ENCODE measurements around the gene ATP5F1E.
"Not testable (repeated sequence)": the region's sequence is repeated elsewhere in the genome, so short reads cannot be mapped to it uniquely, and the experiment has no call there.

Gene ATP5F1E

DNA sequence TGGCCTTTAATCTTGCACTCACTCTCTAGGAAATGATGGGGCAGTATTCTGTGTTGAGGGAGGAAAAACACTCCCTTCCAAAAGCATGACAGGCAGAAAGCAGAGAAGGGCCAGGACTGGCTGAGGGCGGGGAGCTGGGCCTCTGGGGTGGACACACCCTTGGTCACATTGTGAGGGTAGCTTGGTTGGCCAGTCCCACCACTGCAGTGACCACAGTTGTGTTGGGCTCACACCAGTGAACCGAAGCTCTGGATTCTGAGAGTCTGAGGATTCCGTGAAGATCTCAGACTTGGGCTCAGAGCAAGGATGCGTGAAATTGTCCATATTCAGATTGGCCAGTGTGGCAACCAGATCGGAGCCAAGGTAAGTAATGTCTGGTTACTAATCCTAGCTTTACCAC is 12.9 kb downstream of the ATP5F1E start, which contains the start of gene TUBB1:
TSS of gene TUBB1 (plus strand) at position 213 of the 400 bp plus-strand sequence. CDS start at position 307, 94 bp downstream.
- DNase-seq (ENCODE audit: low read depth), result no peak

- DNase-seq (ENCODE audit: low read depth), result no peak
Observed at GRCh38 chr20:59018817-59019216, 13.3 kb downstream of the ATP5F1E start.

GRCh38 chr20:59017493-59018231 is 14.5 kb downstream of the ATP5F1E start:
- DNase-seq (ENCODE audit: low read depth), result no peak

DNA sequence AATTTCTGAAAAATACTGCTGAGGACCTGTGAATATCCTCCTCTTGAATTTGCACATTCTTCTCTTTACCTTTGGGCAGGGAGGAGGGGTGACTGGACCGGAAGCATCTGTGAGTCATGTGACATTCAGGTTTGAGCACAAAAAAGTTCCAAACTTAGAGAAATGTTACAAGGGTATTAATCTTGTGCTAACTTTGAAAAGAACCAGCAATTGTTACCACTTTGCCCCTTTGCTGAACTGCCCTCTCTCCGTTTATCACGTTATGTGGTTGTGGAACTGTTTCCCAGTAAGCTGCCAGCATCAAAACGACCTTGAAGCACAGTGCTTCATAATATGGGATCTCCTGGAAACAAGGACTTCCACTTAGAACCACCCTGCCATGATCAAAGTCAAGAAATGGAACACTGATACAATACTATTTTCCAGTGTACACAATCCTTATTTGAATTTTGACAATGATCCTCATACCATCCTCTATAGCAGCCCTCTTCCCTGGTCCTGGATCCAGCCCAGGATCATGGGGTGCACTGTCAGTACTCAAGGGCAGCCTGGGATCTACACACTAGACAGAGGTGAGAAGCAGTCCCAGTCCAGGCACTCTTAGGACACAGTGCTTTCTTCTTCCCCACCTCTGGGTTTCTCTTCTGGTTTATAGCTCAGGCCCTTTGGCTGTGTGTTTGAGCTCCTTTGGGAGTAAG is 15.2 kb downstream of the ATP5F1E start:
- DNase-seq (ENCODE audit: low read depth), result no peak

DNA sequence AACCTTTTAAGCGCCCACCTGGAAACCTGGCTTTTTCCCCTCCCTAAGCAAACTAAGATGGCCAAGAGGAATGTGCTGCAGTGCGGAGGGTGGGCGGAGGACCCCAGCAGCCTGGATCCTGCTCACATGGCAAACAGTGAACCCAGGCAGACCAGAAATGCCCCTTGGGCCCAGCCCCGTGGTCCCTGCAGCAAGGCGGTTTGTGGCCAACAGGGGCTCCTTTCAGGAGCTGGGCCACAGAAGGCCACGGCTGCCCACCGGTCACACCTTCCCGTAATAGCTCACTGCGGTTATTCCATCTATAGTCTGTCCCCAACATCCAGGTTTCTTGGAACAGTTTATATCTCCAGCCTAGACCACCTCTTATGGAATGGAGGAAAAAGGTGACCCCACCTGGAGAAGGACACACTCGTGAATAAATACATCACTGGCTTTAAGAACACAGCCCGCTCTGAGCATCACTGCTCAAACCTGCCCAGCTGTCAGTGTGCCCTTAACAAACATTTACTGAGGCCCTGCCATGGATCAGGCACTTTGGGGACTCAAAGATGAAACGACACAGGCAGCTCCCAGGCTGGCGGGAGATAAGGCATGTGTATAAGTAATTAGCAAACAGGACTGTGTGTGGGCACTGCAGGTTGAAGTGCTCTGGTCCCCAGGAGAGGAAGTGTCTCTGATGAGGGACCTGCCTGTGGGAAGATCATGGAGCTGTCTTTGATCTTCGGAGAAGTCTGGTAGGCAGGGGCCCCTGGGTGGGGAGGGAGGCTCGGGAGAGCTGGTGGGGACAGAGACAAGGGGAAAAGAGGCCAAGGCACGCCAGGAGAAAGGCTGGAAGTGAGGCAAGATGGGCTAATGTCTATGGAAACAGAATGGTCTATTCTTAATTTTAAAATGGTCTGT is 16.1 kb downstream of the ATP5F1E start:
- DNase-seq (ENCODE audit: low read depth), result no peak

DNA sequence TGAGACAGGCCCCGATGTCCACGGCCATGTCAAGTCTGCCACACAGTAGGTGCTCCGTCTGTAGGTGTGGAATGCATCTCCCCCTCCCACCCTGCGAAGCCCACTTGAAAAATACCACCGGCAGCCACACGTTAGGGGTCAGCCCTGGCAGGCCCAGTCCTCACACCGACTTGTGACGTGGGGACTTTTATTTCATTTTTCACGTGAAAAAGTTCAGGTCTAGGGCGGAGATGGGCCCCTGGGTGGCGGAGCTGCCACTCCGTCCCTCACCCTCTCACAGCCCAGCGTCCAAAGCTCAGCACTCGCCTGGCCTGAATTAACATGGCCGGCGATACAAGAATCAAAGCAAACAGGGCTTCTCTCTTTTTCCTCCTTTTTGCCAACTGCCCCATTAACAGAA is 16.7 kb downstream of the ATP5F1E start:
- no peak for DNase-seq (ENCODE audit: low read depth)

DNA sequence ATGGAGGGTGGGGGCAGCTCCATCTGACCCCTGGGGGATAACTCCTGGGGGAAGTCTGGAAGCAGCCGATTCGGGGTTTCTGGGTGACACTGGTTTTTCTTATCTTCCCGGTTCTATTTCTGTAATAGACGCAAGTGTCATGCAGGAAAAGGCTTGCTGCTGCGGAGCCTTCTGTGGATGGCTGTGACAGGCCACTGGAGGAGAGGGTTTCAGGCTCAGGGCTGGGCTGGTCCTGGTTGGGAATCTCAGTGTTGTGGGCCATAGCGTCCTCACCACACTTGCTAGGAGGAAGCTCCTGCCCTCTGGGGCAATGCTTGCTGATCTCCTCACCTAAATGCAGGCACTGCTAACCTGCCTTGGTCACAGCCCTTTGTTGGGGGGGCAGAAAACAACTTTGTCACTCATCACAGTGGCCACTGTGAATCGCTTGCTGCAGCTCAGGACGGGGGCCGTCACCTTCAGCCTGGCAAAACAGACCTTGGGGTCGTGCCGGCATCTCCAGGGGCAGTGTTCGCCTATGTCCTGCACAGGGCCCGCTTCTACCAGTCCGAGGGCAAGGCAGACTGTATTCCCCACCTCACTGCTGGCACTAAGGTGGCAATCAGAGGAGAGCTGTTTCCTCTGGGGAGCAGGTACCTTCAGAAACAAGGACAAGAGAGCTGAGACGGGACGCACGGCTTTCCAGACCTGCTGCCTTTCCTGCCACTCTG is 17.3 kb downstream of the ATP5F1E start:
- DNase-seq (ENCODE audit: low read depth), result no peak

DNA sequence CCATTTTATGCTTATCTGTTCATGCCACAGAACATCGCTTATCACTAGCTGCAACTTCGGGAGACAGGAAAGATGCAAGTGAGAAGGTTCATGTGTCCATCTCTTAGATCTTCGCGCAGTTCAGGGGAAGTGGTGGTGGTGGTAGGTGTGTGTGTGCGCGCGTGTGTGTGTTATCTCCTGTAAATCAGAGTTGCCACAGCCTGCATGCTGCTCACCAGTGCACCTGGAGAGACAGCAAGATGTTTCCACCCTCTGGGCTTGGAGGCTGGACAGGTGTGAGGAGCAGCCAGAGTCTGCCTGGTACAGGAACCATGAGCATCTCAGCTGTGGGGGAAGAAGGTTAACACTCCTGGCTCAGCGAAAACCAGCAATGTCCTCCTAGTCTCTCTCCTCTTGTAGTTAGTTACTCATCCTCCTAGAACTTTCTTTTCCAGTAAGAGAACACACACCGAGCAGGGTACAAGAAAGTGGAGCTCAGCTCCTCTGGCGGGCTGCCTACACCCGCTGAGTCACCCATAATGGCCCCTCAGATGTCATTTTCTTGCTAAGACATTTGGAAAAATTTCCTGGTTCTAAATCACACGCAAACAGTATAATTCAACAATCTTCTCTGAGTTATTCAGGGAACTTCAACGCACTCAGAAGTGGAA is 18.1 kb downstream of the ATP5F1E start:
- DNase-seq (ENCODE audit: low read depth), result no peak

GRCh38 chr20:59013031-59013951 is 18.8 kb downstream of the ATP5F1E start:
- no peak for DNase-seq (ENCODE audit: low read depth)

- DNase-seq (ENCODE audit: low read depth), result not testable (repeated sequence)
Observed at GRCh38 chr20:59011874-59012157, 20.3 kb downstream of the ATP5F1E start.

GRCh38 chr20:59010995-59011873 is 20.9 kb downstream of the ATP5F1E start:
- no peak for DNase-seq (ENCODE audit: low read depth)

DNA sequence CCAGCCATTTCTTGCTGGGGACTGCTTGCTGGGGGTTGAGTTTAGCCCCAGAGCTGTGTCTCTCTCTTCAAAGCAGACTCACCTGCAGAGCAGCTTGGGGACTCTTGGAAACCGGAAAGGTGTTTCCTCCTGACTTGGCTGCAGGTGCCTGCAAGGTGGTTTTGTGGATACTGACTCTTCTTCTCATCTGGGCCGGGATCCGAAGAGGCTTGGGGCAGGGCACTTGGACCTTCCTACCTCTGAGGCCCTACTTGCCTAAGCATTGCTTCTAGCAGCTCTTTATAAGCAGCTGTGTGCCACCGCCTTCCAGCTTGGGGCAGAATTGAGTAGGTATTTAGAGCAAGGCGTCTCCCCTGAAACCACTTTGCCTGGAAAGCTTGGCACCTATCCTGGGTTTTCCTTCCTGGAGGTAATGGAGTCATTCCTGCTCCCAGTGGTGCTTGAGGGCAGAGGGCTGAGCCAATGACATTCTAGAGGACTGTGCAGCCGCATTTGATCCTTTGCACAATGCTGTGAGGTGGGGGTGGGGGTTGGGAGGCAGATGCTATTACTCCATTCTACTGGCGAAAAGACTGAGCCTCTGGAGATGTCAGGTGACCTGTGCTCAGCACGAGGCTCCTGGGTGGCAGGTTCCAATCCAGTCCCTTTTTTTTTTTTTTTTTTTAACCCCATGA is 21.7 kb downstream of the ATP5F1E start:
- no peak for DNase-seq (ENCODE audit: low read depth)

DNA sequence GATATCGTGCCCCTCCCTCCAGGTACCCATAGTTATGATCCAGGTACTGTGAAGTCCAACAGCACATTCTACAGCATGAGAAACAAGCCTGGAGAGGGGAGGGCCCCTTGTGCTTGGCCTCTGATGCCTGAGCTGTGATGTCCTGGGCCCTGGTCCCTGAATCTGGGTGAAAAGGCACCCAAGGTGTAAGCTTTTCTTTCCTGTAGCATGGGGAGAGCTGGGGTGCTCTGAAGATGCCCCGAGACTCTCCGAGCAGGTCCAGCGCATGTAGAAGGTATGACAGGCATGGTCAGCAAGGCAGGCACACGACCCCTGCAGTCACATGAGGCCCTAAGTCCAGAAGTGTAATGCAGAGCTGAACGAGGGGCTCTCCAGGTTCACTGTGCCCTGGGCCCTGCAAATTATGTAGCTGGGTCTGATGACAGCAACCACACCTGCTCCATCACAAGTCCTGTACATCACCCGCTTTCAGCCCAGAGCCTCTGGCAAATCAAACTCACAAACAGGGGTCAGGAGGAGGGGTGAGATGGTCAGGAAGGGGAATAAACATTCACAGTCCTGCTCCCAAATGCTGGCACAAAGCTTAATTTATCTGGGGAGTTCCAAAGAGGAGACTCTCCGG is 23.3 kb downstream of the ATP5F1E start:
- no peak for DNase-seq (ENCODE audit: low read depth)

DNA sequence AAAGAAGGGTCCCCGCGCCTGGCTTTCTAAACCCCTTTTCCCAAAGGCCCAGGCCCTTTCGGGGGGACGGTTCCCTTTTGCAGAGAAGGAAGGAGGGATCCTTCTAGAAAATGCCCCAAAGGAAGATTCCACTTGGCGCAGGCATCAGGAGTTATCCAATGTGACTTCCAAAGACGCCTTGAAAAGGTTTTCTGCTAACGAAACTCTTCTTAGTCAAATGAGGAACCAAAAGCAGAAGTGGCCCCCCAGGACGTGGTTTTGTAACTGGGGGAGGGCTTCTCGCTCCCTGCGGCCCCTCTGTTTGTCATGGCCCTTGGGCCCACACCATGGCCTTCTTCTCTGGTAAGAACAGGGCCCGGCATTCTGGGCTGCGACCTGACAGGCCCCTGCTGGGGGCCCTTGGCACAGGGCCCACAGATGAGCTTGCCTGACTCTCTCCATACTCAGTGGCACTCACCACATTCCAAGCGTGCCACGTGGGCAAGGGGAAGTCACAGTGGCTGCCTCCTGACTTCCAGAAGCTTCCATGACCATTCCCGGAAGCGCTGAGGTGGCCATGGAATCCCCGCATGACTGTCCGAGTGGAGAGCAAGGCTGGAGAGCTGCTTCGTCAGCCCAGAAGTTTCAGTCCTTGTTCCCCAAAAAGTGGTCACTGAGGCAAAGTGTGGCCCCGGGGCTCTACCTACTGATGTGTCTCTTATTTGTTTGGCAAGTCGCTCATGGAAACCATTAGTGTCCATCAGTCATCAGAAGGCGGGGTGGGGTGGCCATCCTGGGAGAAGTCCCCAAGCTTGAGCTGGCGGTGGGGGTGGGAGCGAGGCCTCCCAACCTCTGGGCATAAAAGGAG is 24.2 kb downstream of the ATP5F1E start:
- DNase-seq (ENCODE audit: low read depth), result no peak

DNA sequence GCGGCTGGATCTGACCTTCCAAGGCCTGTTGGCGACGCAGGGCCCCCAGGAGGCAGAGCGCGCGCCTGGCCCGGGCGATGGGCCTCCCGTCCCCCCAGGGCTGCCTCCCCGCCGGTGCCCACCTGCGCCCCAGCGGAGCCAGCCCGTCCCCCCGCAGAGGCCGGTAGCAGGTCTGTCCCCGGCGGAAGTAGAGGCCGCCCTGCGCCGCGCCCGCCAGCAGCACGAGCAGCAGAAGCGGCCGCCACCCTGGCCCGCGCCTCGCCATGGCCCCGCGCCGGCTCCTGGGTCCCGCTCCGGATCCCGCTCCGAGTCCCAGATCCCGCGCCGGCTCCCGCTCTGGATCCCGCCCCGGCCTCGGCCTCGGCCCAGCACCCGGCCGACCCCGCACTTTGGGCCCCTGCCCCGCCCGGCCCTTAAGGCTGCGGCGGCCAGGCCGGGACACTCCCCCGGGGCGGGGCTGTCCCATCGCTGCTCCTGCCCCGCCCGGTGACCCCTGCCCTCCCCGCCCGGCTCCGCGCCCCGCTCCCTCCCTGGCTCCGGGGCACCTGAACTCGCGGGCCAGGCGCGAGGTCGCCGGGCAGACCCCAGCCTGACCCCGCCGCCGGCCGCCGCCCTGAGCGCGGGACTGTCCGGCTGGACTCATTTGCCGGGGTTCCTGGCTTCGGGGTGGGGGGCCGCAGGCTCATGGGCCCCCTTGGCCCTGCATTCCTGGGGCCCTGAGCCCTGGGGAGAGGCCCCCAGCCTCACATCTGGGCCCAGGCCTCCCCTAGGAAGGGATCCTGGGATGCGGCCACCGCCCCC is 25.1 kb downstream of the ATP5F1E start, which contains the start of gene CTSZ:
TSS of gene CTSZ (minus strand) at position 391 of the 801 bp plus-strand sequence. CDS start at position 265, 126 bp downstream.
- no peak for DNase-seq (ENCODE audit: low read depth)

- DNase-seq (ENCODE audit: low read depth), result no peak
Observed at GRCh38 chr20:59006167-59006863, 25.8 kb downstream of the ATP5F1E start.

All from activated T-cell treated with anti-CD3 and anti-CD28 coated beads for 24 hours (primary cell).